HepG2 (cell line): ENCODE results near the gene MAP2K5. TPM values are rescaled to one million over a fixed set of nuclear protein-coding genes. Genes with fewer than 3 reads are reported as not detected.

Source experiments
- ATAC-seq: fragments of 200-7000 bp; cut with Tn5 transposase; 3 replicates; pipeline ENCODE4 v1.9.1; 2020; ENCODE audit warnings: mild to moderate bottlenecking, moderate library complexity
- BruUV-seq: library from RNA; stranded (reverse); fragments of 400-500 nt; replicated peaks from 2 replicates; lab custom pipeline; 2021; lab: Mats Ljungman, UMichigan
- CTCF ChIA-PET: fragments of 300-600 bp; formaldehyde crosslinking; extraction: SDS; loops from one replicate; lab custom pipeline; 2021; ENCODE audit warnings: low total read pairs, inconsistent platforms, low intra/inter-chr PET ratio; lab: Yijun Ruan, JAX
- POLR2A ChIA-PET: fragments of 350-600 bp; sonication (Branson Sonifier 250); formaldehyde crosslinking; loops from one replicate; lab custom pipeline; 2020; ENCODE audit warnings: antibody characterized with exemption, inconsistent platforms; lab: Yijun Ruan, JAX
- DNase-seq: peaks from one replicate; pipeline ENCODE4 v3.0.0-alpha.2; 2015; ENCODE audit warnings: low spot score
- FAIRE-seq: peaks from 3 replicates; lab custom pipeline; 2011; peaks lifted over from hg19 to GRCh38; lab: Jason Lieb, UNC
- H2AFZ ChIP-seq: one replicate; pipeline ENCODE4 v1.6.1; 2011; ENCODE audit warnings: low read length, inconsistent platforms
- H3K27ac ChIP-seq: fragments of 300-600 bp; 3 replicates; pipeline ENCODE4 v1.8.0; 2011; ENCODE audit warnings: mixed run types, mild to moderate bottlenecking, mixed read lengths, low read length, inconsistent platforms; ENCODE audit not compliant: insufficient read depth; ENCODE audit errors: extremely low read length
- H3K27me3 ChIP-seq, 2 experiments: fragments of 200-600 bp in 1 of 2; 2 replicates in 1 of 2; 3 replicates in 1 of 2; pipeline versions ENCODE4 v1.6.0 to v1.8.0; 2011; ENCODE audit warnings: low read length in 2 of 2, mild to moderate bottlenecking in 2 of 2, moderate library complexity in 2 of 2, inconsistent platforms in 1 of 2; ENCODE audit not compliant: insufficient read depth in 2 of 2, control insufficient read depth in 1 of 2
- H3K36me3 ChIP-seq, 2 experiments: fragments of 200-600 bp in 1 of 2; replicated peaks in 1 of 2; 2 replicates in 1 of 2; 3 replicates in 1 of 2; pipeline versions ENCODE4 v1.5.1 to v1.8.0; 2011; ENCODE audit warnings: low read length in 2 of 2, inconsistent platforms in 1 of 2; ENCODE audit not compliant: insufficient read depth in 2 of 2, control insufficient read depth in 1 of 2
- H3K4me1 ChIP-seq: 2 replicates; pipeline ENCODE4 v1.5.1; 2012; ENCODE audit warnings: low read length, inconsistent platforms; ENCODE audit not compliant: insufficient read depth
- H3K4me2 ChIP-seq: 2 replicates; pipeline ENCODE4 v1.6.0; 2011; ENCODE audit warnings: low read depth, low read length, inconsistent platforms
- H3K4me3 ChIP-seq, 3 experiments: fragments of 200-600 bp in 1 of 3; sonication (generic), shearing (Covaris generic) in 1 of 3; replicated peaks in 1 of 3; 2 replicates each; pipeline ENCODE4 v1.5.1; 2011 to 2016; ENCODE audit warnings: low read length in 3 of 3, inconsistent platforms in 2 of 3, low read depth in 2 of 3, mild to moderate bottlenecking in 2 of 3, control low read depth in 1 of 3, mixed read lengths in 1 of 3; ENCODE audit not compliant: insufficient read depth in 1 of 3
- H3K79me2 ChIP-seq: one replicate; pipeline ENCODE4 v1.6.1; 2011; ENCODE audit warnings: low read length, inconsistent platforms; ENCODE audit not compliant: insufficient read depth
- H3K9ac ChIP-seq: 2 replicates; pipeline ENCODE4 v1.6.0; 2011; ENCODE audit warnings: mild to moderate bottlenecking, low read depth, low read length, inconsistent platforms; ENCODE audit not compliant: insufficient read depth
- H3K9me3 ChIP-seq: 2 replicates; pipeline ENCODE4 v1.5.1; 2012; ENCODE audit warnings: mild to moderate bottlenecking, low read length
- H4K20me1 ChIP-seq: 2 replicates; pipeline ENCODE4 v1.6.0; 2011; ENCODE audit warnings: inconsistent platforms, mild to moderate bottlenecking, low read length, moderate library complexity; ENCODE audit not compliant: insufficient read depth
- BATF2 ChIP-seq: sonication (generic); formaldehyde crosslinking; IDR thresholded peaks from 2 replicates; pipeline ENCODE4 v1.8.0; 2022; ENCODE audit warnings: mild to moderate bottlenecking, missing genetic modification reagents, moderate library complexity
- HOXA5 ChIP-seq: sonication (generic); formaldehyde crosslinking; IDR thresholded peaks from 2 replicates; pipeline ENCODE4 v1.4.0; 2020; ENCODE audit warnings: missing genetic modification reagents
- ISX ChIP-seq: sonication (generic); formaldehyde crosslinking; conservative IDR thresholded peaks from 2 replicates; pipeline ENCODE4 v1.5.0; 2020; ENCODE audit warnings: missing genetic modification reagents
- MTERF4 ChIP-seq: sonication (generic); formaldehyde crosslinking; IDR thresholded peaks from 2 replicates; pipeline ENCODE4 v1.8.0; 2023; ENCODE audit warnings: mild to moderate bottlenecking, missing genetic modification reagents
- NFKB2 ChIP-seq: sonication (generic); formaldehyde crosslinking; IDR thresholded peaks from 2 replicates; pipeline ENCODE4 v1.4.0; 2020; ENCODE audit warnings: missing genetic modification reagents, borderline replicate concordance
- NR1H2 ChIP-seq: sonication (generic); formaldehyde crosslinking; IDR thresholded peaks from 2 replicates; pipeline ENCODE4 v1.8.1; 2022; ENCODE audit warnings: low read depth, missing genetic modification reagents, borderline replicate concordance
- ONECUT2 ChIP-seq: sonication (generic); formaldehyde crosslinking; IDR thresholded peaks from 2 replicates; pipeline ENCODE4 v1.4.0; 2020; ENCODE audit warnings: missing genetic modification reagents
- PATZ1 ChIP-seq: sonication (generic); formaldehyde crosslinking; IDR thresholded peaks from 2 replicates; pipeline ENCODE4 v1.4.0; 2020; ENCODE audit warnings: missing genetic modification reagents
- PHF8 ChIP-seq: sonication (generic); formaldehyde crosslinking; IDR thresholded peaks from 2 replicates; pipeline ENCODE4 v1.5.0; 2020; ENCODE audit warnings: missing genetic modification reagents
- TFDP1 ChIP-seq: IDR thresholded peaks from 2 replicates; pipeline ENCODE4 v1.6.1; 2016; ENCODE audit warnings: missing compliant biosample characterization, missing genetic modification reagents, borderline replicate concordance
- ZFY ChIP-seq: sonication (generic); formaldehyde crosslinking; IDR thresholded peaks from 2 replicates; pipeline ENCODE4 v1.4.0; 2020; ENCODE audit warnings: missing genetic modification reagents
- ZNF512B ChIP-seq: sonication (generic); formaldehyde crosslinking; IDR thresholded peaks from 2 replicates; pipeline ENCODE4 v1.5.1; 2020; ENCODE audit warnings: missing genetic modification reagents, mild to moderate bottlenecking, borderline replicate concordance
- ZNF761 ChIP-seq: sonication (generic); formaldehyde crosslinking; conservative IDR thresholded peaks from 2 replicates; pipeline ENCODE4 v1.4.0; 2020; ENCODE audit warnings: mild to moderate bottlenecking, missing genetic modification reagents
- ZSCAN9 ChIP-seq: IDR thresholded peaks from 2 replicates; pipeline ENCODE4 v1.6.1; 2016; ENCODE audit warnings: borderline replicate concordance
- WGBS: methylation state at CpG from one replicate; pipeline ENCODE4 v1.1.6; 2017; ENCODE audit warnings: low lambda C conversion rate; 5-methylcytosine and 5-hydroxymethylcytosine counted together
- in situ Hi-C: cut with HindIII; loops from 2 replicates; pipeline ENCODE4 v1.10.0; 2017; ENCODE audit warnings: low pct_unique_long_range_greater_than_20kb; ENCODE audit not compliant: extremely low pct_ligation_motif_present
- intact Hi-C: fragments of 100-400 bp; cut with micrococcal nuclease; formaldehyde crosslinking; loops from one replicate; pipeline ENCODE4 v1.10.0; 2022; ENCODE audit not compliant: unreplicated experiment
- polyA plus RNA-seq, 8 experiments: library from polyadenylated mRNA; depleted of rRNA in 3 of 8; stranded (reverse) in 7 of 8; unstranded in 1 of 8; fragments of >200 nt; fragmentation: Illumina TruSeq in 4 of 8; extraction: Trizol in 4 of 8; gene quantifications; 2 replicates each; pipeline versions ENCODE4 v1.2.1 to v1.2.3, GENCODE V29; 2011 to 2016; ENCODE audit warnings: low read depth in 4 of 8, missing spikeins in 1 of 8, mixed read lengths in 1 of 8; ENCODE audit not compliant: insufficient read depth in 1 of 8
- total RNA-seq, 5 experiments: library from RNA; depleted of rRNA; stranded (reverse); fragments of >200 nt; fragmentation: Illumina TruSeq; extraction: Trizol; gene quantifications; 2 replicates each; pipeline ENCODE4 v1.2.3, GENCODE V29; 2016; ENCODE audit warnings: low read depth in 1 of 5

The MAP2K5 gene
- total and polyA plus RNA-seq, 2 of the 13 experiments (the other 11 are each of a cell fraction or from before 2014, with no cell fraction given): 4.0 to 4.3 TPM

- CTCF ChIA-PET: no interaction called here
- TF ChIP-seq ISX (CRISPR knock-in tag): no peak
- 0 out of 2 replicates have a peak, but pooled peaks have one; percentile 8 for TF ChIP-seq ZFY (CRISPR knock-in tag)
- TF ChIP-seq MTERF4 (CRISPR knock-in tag): no peak
- 0 out of 2 replicates have a peak, but pooled peaks have one; percentile 21 for TF ChIP-seq NFKB2 (CRISPR knock-in tag)
- 0 out of 2 replicates have a peak, but pooled peaks have one; percentile 9 for TF ChIP-seq PHF8
- TF ChIP-seq BATF2: no peak
- 0 out of 2 replicates have a peak, but pooled peaks have one; percentile 35 for TF ChIP-seq ZSCAN9 (CRISPR knock-in tag)
- TF ChIP-seq ONECUT2: no peak
- 0 out of 2 replicates have a peak, but pooled peaks have one; percentile 18 for TF ChIP-seq TFDP1
- 0 out of 2 replicates have a peak, but pooled peaks have one; percentile 6 for TF ChIP-seq HOXA5
- TF ChIP-seq ZNF512B (CRISPR knock-in tag): 0 out of 2 replicates have a peak, but pooled peaks have one; percentile 14
- peak; percentile 61; the same call in 1 of the 2 replicates for TF ChIP-seq PATZ1
- no peak for TF ChIP-seq NR1H2 (CRISPR knock-in tag)
- TF ChIP-seq ZNF761: no peak
These were observed 300.6 kb downstream of the MAP2K5 start for GRCh38 chr15:67843092-67843501.

More at GRCh38 chr15:67843092-67843501, 300.6 kb downstream of the MAP2K5 start:
- H3K79me2 ChIP-seq: no peaks in the 10 kb centered on the region
- WGBS: 8% methylated on average over 5 of the region's 7 CpGs
- no TSS peak for BruUV-seq
- peak overlapping the region; percentile 79 for H3K4me2 ChIP-seq
- intact Hi-C loops (loop anchor here (5.0 kb wide), 1 partner anchor 209 kb away; the partner anchor contains the start of gene PIAS1), in situ Hi-C loops (no loop called here)
- FAIRE-seq: no peak
- DNase-seq: peak; percentile 39
- H2AFZ ChIP-seq: peak overlapping the region; percentile 90
- H4K20me1 ChIP-seq: no peaks in the 10 kb centered on the region
- peak overlapping the region; percentile 76 for H3K27ac ChIP-seq
- ATAC-seq: peak; percentile 69
- H3K36me3 ChIP-seq: no peaks in the 10 kb centered on the region
- H3K4me3 ChIP-seq: peak overlapping the region; percentile 47 to 69 (median 56)
- peak overlapping the region; percentile 58 for H3K9ac ChIP-seq
- peaks cover 57% of the 10 kb centered on the region for H3K4me1 ChIP-seq
- POLR2A ChIA-PET: interaction anchor here (0.7 to 1.8 kb wide), 6 partner anchors 8 to 211 kb away, joined by 3 to 5 read pairs (median 4); partner anchors contain the start of gene PIAS1
- H3K9me3 ChIP-seq: no peaks in the 10 kb centered on the region
- no peaks in the 10 kb centered on the region; a peak in 1 of 5 replicates for H3K27me3 ChIP-seq
